GM21367 (cell line): ENCODE results near the gene SDHC.

Source experiments
- ATAC-seq: cut with Tn5 transposase; IDR thresholded peaks from one replicate; pipeline ENCODE4 v1.9.1; 2021; ENCODE audit not compliant: unreplicated experiment

SDHC gene

DNA sequence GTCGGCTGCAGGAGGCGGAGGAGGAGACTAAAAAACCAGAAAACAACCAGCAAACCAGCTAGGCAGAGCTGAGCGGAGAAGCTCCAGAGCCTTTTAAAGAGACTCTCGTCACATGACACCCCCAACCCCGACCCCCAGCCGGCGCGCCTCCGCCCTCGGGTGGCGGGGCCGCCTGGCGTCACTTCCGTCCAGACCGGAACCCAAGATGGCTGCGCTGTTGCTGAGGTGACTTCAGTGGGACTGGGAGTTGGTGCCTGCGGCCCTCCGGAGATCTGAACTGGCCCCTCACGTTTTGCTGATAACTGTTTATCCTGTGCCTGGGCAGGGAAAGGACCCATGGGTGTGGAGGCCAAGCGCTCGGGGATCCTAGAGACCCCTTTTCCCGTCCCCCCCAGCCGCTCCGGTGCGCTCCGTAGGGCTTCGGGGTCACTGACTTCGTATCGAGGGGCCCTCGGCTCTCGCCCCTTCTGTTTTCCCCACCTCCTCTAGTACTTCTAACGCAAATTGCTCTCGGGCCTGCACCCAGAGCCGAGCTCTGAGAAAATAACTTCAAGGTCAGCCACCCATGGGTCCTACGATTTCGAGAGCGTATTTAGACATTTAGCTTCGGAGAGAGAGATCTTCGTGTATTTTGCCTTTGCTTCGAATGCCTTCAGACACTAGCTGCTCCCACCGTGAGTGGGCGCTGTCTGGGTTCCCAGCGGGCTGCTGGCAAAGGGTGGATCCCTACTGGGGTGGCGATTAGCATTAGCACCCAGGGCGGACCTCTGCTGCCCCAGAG lies at the start of gene SDHC:
TSS of gene SDHC (plus strand) at position 181 of the 781 bp plus-strand sequence. CDS start at position 206, 25 bp downstream.
- peak; percentile 95 for ATAC-seq

DNA sequence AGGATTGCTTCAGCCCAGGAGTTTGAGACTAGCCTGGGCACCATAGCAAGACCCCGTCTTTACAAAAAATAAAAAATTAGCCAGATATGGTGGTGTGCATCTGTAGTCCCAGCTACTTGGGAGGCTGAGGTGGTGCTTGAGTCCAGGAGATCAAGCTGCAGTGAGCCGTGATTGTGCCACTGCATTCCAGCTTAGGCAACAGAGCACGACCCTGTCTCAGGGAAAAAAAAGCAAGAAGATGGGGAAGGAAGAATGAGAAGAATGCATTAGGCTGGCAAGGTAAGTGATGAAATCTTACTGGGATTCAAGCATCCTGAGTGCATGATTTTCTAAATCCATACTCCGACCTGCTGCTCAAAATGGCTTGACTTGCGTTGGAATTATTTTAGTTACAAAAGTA lies 48.9 kb upstream of the SDHC start:
- ATAC-seq: no peak

- no peak for ATAC-seq
Measured at GRCh38 chr1:161266202-161266601, 48.0 kb upstream of the SDHC start.

- no peak for ATAC-seq
Measured at GRCh38 chr1:161266836-161267235, 47.3 kb upstream of the SDHC start.

DNA sequence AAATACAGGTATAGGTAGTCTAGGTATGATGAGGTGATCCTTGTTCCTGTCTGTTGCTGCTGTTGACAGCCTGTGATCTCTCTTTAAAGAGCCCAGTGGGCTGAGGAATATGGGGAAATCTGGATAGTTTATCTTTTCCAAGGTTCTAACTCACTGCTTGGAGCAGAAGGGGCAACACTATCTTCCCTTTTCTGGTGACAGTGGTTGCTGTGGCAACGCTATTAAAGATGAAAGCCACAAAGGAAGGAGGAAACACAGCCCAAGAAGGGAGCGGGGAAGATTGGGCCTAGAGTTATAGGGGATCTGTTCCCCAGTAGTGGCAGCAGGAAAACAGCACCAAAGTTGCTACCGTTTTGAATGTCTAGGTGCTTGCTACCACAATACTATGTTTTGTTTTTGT lies 46.9 kb upstream of the SDHC start:
- no peak for ATAC-seq

DNA sequence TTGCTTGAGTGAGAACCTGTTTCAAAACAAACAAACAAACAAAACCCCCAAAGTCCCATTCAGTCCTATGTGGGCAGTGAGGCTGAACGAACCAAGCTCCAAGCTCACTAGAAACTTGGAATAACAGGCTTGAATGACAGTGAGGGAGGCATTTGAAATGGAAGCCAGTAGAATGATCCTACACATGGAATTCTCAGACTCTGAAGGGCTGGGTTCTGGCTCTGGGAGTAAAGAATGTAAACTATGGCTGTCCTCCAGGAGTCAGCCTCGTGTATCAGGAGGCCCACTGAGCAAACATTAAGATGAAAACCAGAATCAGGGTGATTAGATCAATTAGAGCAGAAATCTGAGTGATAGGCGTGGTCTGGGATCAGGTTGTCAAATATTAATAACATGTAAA lies 40.8 kb upstream of the SDHC start:
- no peak for ATAC-seq

GRCh38 chr1:161274874-161275273 lies 39.3 kb upstream of the SDHC start:
- ATAC-seq: no peak

GRCh38 chr1:161282991-161283390 lies 31.2 kb upstream of the SDHC start:
- ATAC-seq: no peak

- ATAC-seq: no peak
Measured at GRCh38 chr1:161285113-161285512, 29.1 kb upstream of the SDHC start.

- ATAC-seq: no peak
Measured at GRCh38 chr1:161285521-161285920, 28.7 kb upstream of the SDHC start.

- no peak for ATAC-seq
Measured at GRCh38 chr1:161287482-161288054, 26.6 kb upstream of the SDHC start.

GRCh38 chr1:161290779-161291178 lies 23.4 kb upstream of the SDHC start:
- no peak for ATAC-seq

DNA sequence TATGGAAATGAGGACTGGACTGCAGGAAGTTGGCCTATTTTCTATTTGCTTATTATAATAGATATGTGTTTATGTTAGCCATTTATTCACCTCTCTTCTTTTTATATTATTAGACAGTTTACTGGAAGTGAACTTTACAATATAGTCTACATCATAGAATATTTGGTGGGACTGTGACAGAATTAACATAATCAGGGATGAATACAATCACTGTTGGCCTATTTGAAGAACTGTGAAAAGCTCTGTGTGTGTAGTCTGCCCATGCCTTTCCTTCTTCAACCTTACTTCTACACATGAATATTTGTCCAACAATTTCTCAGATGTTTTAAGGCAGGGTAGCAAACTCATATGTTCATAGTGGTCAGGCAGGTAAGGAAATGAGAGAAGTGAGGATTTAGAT lies 16.8 kb upstream of the SDHC start:
- ATAC-seq: no peak

- no peak for ATAC-seq
Measured at GRCh38 chr1:161298116-161298515, 16.1 kb upstream of the SDHC start.

GRCh38 chr1:161299347-161299746 lies 14.8 kb upstream of the SDHC start:
- no peak for ATAC-seq

GRCh38 chr1:161300478-161300877 lies 13.7 kb upstream of the SDHC start:
- no peak for ATAC-seq

DNA sequence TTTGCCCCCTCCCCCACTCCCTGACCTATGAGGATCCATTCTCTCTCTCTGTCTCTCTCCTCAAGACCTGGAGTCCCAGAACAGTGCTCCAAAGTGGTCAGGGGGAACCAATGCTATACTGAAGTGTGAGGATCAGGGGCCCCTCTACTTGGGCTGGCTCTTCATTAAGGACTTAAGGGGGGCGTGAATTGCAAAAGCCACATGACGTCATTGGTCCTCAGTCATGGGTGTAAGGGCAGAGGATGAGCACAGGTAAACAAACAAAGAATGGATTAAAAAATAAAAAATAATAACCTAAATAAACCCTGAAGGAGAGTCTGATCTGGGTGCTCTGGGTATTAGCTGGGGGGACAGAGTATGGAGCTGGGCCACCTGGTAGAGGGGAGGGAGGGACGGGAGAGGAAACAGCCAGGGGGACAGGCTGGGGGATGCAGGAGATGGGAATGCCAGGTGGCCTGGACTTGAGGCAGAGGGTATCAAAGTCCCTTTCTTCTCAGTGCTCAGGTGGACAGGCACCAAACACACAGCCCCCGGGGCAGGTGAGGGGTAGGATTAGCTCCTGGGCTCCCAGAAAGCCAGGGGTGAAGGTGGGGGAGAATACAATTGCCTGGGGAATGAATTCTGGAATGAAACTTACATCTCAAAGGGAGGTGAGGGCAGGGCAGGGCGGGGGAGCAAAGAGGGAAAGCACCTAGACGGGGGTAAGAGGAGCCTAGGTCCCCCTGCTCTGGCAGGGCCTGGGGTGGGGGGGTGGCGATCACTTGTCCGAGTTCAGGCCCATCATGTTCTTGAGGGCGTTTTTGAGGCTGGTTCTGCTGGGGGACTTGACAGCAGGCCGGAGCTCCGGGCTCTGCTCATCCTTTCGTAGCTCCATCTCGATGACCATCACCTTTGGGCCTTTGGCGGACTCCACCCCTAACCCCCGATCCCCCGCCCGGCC lies 9.0 kb upstream of the SDHC start:
- no peak for ATAC-seq

DNA sequence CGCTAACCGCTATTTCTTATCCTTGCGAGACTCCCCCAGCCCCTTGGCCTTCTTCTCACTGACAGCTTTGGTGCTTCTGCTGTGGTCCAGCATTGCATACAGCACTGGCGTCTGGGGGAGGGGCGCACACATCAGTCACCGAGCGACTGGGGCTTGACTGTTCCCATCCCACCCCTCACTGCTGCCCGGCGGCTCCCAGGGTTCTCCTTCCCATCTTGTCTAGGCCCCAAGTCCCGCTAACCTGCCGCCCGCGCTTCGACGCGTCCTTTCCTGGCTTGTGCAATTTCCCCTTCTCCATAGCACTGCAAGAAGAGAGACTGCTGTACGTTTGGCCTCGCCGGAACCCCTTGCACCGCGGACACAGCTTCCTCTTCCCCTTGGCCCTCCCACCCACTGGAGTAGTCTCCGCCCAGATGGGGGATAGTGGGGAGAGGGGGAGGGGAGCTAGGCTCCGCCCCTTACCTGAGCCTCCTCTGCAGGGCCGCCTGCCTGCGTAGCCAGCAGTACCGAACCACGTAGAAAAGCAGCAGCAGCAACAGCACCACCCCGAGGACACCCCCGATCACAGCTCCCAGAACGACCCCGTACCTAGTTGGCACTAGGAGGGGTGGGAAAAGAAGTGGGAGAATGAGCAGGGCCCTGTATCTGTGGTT lies 8.2 kb upstream of the SDHC start:
- ATAC-seq: no peak

DNA sequence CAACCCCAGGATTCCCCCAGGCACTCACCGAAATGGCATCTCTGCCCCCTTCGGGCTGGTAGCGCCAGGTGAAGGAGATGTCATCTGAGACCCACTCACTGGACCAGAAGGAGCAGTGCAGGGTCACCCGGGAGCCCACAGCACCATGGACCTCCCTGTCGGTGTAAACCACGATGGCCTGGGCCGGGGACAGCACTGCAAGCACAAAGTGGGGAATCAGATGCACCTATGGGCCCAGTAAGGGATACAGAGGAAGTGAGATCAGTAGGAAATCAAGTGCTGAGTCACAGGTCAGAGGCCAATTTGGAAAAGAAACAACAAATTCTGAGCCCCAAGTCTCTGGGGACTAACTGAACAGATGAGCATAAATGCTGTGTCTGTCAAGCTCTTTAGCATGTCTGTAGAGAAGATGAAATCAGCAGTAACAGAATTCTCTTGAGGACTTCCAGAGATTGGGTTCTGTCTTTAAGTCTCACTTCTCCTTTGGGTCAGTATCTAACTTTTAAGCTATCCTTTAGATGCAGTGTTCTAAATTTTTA lies 6.9 kb upstream of the SDHC start:
- ATAC-seq: no peak

- no peak for ATAC-seq
Measured at GRCh38 chr1:161307892-161308638, 6.1 kb upstream of the SDHC start.
